ENCODE data around the gene CFAP77.

CFAP77 gene

DNA sequence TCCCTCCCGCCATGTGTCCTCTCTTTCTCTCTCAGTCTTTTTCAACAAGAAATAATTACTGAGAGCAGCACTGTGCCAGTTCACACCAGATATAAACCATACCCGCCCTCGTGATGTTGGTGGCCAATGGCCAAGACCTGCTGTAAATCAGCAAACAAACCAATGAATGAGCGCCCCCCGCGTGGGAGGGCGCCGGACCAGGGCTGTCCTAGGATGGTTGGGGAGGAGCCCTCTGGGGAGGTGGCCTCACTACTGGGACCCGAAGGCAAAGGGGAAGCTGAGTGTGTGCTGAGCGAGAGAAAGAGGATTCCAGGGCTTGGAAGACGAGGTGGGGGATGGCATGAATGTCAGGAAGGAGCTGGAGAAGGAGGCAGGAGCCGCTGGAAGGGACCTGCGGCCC lies 121.2 kb downstream of the CFAP77 start:
- DNase-seq (ENCODE audit: low read depth in 2 of 2) = no peak
- no peak for TF ChIP-seq CTCF (IDR thresholded peaks at IDR 0.05; ENCODE audit: low read depth, low read length)
- H3K4me3 ChIP-seq (replicated peaks in 1 of 2; ENCODE audit: low read depth in 2 of 2, low read length in 2 of 2) = no peak overlapping the region

GRCh38 chr9:132531710-132532570 lies 121.9 kb downstream of the CFAP77 start:
- no peak for TF ChIP-seq CTCF (IDR thresholded peaks at IDR 0.05; ENCODE audit: low read depth, low read length)
- H3K4me3 ChIP-seq (replicated peaks in 1 of 2; ENCODE audit: low read depth in 2 of 2, low read length in 2 of 2) = no peak overlapping the region
- no peak for DNase-seq (ENCODE audit: low read depth in 2 of 2)

DNA sequence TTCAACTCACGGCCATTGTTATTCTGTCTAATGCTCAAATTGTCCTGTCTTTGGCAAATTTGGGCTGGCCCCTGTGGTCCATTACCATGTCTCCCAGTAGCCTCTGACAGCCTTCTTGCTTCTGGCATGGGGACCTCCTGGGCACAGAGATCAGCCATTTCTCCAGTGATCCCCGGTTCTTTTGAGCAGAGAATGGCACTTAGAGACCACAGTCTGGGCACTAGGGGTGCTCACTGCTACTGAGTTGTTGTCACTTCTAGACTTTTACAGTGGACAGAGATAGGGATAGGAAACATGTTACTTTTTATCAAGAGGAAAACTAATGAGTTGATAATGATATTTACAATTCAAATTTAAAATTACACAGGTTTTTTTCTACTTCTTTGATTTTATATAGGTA lies 124.8 kb downstream of the CFAP77 start:
- TF ChIP-seq CTCF (IDR thresholded peaks at IDR 0.05; ENCODE audit: low read depth, low read length) = no peak
- DNase-seq (ENCODE audit: low read depth in 2 of 2) = no peak
- H3K4me3 ChIP-seq (replicated peaks in 1 of 2; ENCODE audit: low read depth in 2 of 2, low read length in 2 of 2) = no peak overlapping the region

DNA sequence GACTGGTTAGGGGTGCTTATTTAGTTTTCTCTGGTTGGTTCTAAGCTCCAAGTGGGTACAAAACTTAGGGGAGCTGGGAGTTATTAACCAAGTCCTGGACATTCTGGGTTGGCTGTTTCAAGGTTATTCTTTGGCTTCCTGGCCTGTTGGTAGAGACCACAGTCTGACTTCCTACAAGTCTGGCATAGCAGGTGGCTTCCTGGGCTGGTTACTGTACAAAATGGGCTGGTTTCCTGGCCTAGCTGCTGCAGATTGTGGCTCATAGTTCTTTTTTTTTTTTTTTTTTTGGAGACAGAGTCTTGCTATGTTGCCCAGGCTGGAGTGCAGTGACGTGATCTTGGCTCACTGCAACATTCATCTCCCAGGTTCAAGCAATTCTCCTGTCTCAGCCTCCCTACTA lies 126.1 kb downstream of the CFAP77 start:
- no peak for TF ChIP-seq CTCF (IDR thresholded peaks at IDR 0.05; ENCODE audit: low read depth, low read length)
- no peak overlapping the region for H3K4me3 ChIP-seq (replicated peaks in 1 of 2; ENCODE audit: low read depth in 2 of 2, low read length in 2 of 2)
- no peak for DNase-seq (ENCODE audit: low read depth in 2 of 2)

DNA sequence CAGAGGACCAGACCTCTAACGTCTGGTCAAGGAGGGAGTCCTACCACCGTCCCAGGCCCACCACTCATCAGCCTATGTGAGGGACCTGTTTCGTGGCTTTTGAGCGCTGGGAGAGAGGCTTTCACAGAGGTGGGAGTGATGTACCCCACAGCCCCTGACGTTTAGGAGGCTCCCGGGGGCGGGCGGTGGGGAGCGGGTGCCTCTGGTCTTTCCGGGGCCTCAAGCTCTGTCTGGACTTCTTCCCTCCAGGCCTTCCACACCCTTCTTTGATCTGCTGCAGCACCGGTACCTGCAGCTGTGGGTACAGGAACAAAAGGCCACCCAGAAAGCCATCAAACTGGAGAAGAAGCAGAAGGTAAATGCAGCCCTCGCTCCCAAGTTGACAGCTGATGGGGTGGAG lies 127.3 kb downstream of the CFAP77 start:
- DNase-seq (ENCODE audit: low read depth in 2 of 2) = no peak
- TF ChIP-seq CTCF (IDR thresholded peaks at IDR 0.05; ENCODE audit: low read depth, low read length) = no peak

GRCh38 chr9:132538071-132538470 lies 128.1 kb downstream of the CFAP77 start:
- TF ChIP-seq CTCF (IDR thresholded peaks at IDR 0.05; ENCODE audit: low read depth, low read length) = no peak
- no peak overlapping the region for H3K4me3 ChIP-seq (replicated peaks in 1 of 2; ENCODE audit: low read depth in 2 of 2, low read length in 2 of 2)
- no peak for DNase-seq (ENCODE audit: low read depth in 2 of 2)

More for the DNA sequence above, 127.3 kb downstream of the CFAP77 start:
- H3K4me3 ChIP-seq (replicated peaks in 1 of 2; ENCODE audit: low read depth in 2 of 2, low read length in 2 of 2) = no peak overlapping the region

Measured in cardiac fibroblast (primary cell).